Suprapubic skin (tissue), 4 donors: ENCODE data around the gene SPAG16.

ENCODE experiments used
- CTCF ChIP-seq, 2 donors: fragments of 200-600 bp in 1 of 2; fragments of 450-650 bp in 1 of 2; sonication (generic) in 1 of 2; IDR thresholded peaks; one replicate each; pipeline ENCODE4 v1.5.1; 2016 to 2019; ENCODE audit warnings: antibody characterized with exemption in 2 of 2, mild to moderate bottlenecking in 1 of 2, moderate library complexity in 1 of 2
- EP300 ChIP-seq: sonication (generic); formaldehyde crosslinking; IDR thresholded peaks from one replicate; pipeline ENCODE4 v1.6.1; 2017; ENCODE audit warnings: antibody characterized with exemption
- POLR2A ChIP-seq, 2 donors: fragments of 450-650 bp; IDR thresholded peaks; one replicate each; pipeline ENCODE4 v1.6.1; 2017; ENCODE audit warnings: antibody characterized with exemption in 2 of 2, mild to moderate bottlenecking in 2 of 2, moderate library complexity in 2 of 2
- POLR2AphosphoS5 ChIP-seq, 3 donors: sonication (generic); formaldehyde crosslinking; IDR thresholded peaks; one replicate each; pipeline ENCODE4 v1.6.1; 2017; ENCODE audit warnings: antibody characterized with exemption in 3 of 3

- TF ChIP-seq CTCF (IDR thresholded peaks at IDR 0.05): no peak
- TF ChIP-seq POLR2AphosphoS5 (IDR thresholded peaks at IDR 0.05): no peak
- TF ChIP-seq EP300: no peak
- TF ChIP-seq POLR2A (IDR thresholded peaks at IDR 0.05): no peak
These were observed 25.0 kb upstream of the SPAG16 start for GRCh38 chr2:213259266-213259665.
